Gastrocnemius medialis (tissue), 4 donors: ENCODE results near the gene RBM34.

Experiments used
- CTCF ChIP-seq, 5 experiments: fragments of 450-650 bp in 3 of 5; fragments of 200-600 bp in 2 of 5; sonication (generic) in 2 of 5; IDR thresholded peaks in 4 of 5; conservative IDR thresholded peaks in 1 of 5; 1 replicate in 4 of 5; 2 replicates in 1 of 5; pipeline ENCODE4 v1.5.1; 2016 to 2019; ENCODE audit warnings: antibody characterized with exemption in 5 of 5, mild to moderate bottlenecking in 3 of 5, moderate library complexity in 3 of 5
- POLR2A ChIP-seq, 2 donors: fragments of 450-650 bp; IDR thresholded peaks; one replicate each; pipeline ENCODE4 v1.6.1; 2017; ENCODE audit warnings: antibody characterized with exemption in 2 of 2, mild to moderate bottlenecking in 2 of 2, moderate library complexity in 2 of 2

GRCh38 chr1:235127732-235128455, 33.2 kb downstream of the RBM34 start:
- TF ChIP-seq CTCF (IDR thresholded peaks at IDR 0.05 in 4 of 5, conservative IDR thresholded peaks at IDR 0.05 in 1 of 5) = no peak
- TF ChIP-seq POLR2A (IDR thresholded peaks at IDR 0.05) = no peak
